Measurements from ENCODE around the gene AXDND1. TPM values are rescaled to one million over a fixed set of nuclear protein-coding genes. Genes with fewer than 3 reads are reported as not detected.
"Not testable (repeated sequence)": the region's sequence is repeated elsewhere in the genome, so short reads cannot be mapped to it uniquely, and the experiment has no call there.

Gene AXDND1
- total RNA-seq, 4 donors from 2014 or later, result 2.5 TPM; not detected in 3

- Histone ChIP-seq H3K36me3 (no peaks in the 10 kb centered on the region), H3K27me3 (no peaks in the 10 kb centered on the region), H3K4me1 (no peaks in the 10 kb centered on the region), H3K4me3 (no peak overlapping the region), H3K27ac (replicated peaks in 1 of 4) (no peak overlapping the region), H3K9me3 (peaks cover 0 to 18% (median 13%) of the 10 kb centered on the region in 4 donors)
- 97% methylated on average over 2 of the region's 2 CpGs for WGBS
- no peak for DNase-seq (ENCODE audit: extremely low spot score)
- TF ChIP-seq EP300 (IDR thresholded peaks at IDR 0.05), result no peak
- TF ChIP-seq POLR2A (IDR thresholded peaks at IDR 0.05; ENCODE audit: low read depth), result no peak
- no peak for TF ChIP-seq POLR2AphosphoS5 (IDR thresholded peaks at IDR 0.05)
- intact Hi-C loops (cut with DNase I), result no loop called here
These were observed 58.8 kb downstream of the AXDND1 start for GRCh38 chr1:179424610-179425009.

GRCh38 chr1:179425186-179425585 lies 59.4 kb downstream of the AXDND1 start:
- no peaks in the 10 kb centered on the region for H3K27me3 ChIP-seq
- no peaks in the 10 kb centered on the region for H3K4me1 ChIP-seq
- peaks cover 0 to 18% (median 13%) of the 10 kb centered on the region in 4 donors for H3K9me3 ChIP-seq
- H3K4me3 ChIP-seq, result no peak overlapping the region
- no peak for DNase-seq (ENCODE audit: extremely low spot score)
- intact Hi-C loops (cut with DNase I), result no loop called here
- TF ChIP-seq POLR2AphosphoS5 (IDR thresholded peaks at IDR 0.05) (no peak), EP300 (IDR thresholded peaks at IDR 0.05) (no peak), CTCF (IDR thresholded peaks at IDR 0.05) (no peak), POLR2A (IDR thresholded peaks at IDR 0.05; ENCODE audit: low read depth) (no peak)
- no peaks in the 10 kb centered on the region for H3K36me3 ChIP-seq
- no peak overlapping the region for H3K27ac ChIP-seq (replicated peaks in 1 of 4)

GRCh38 chr1:179437171-179437570 lies 71.4 kb downstream of the AXDND1 start:
- H3K36me3 ChIP-seq, result no peaks in the 10 kb centered on the region
- H3K27me3 ChIP-seq, result no peaks in the 10 kb centered on the region
- WGBS, result 81% methylated on average over 6 of the region's 7 CpGs
- H3K4me3 ChIP-seq, result no peak overlapping the region
- H3K9me3 ChIP-seq, result no peaks in the 10 kb centered on the region
- TF ChIP-seq POLR2AphosphoS5 (IDR thresholded peaks at IDR 0.05), result no peak
- no peak for TF ChIP-seq POLR2A (IDR thresholded peaks at IDR 0.05; ENCODE audit: low read depth)
- no peak for TF ChIP-seq EP300 (IDR thresholded peaks at IDR 0.05)
- no peak for TF ChIP-seq CTCF (IDR thresholded peaks at IDR 0.05)
- no peak overlapping the region for H3K27ac ChIP-seq (replicated peaks in 1 of 4)
- intact Hi-C loops (cut with DNase I), result no loop called here
- no peak for DNase-seq (ENCODE audit: extremely low spot score)
- H3K4me1 ChIP-seq, result no peaks in the 10 kb centered on the region

- H3K4me1 ChIP-seq; intact Hi-C loops (cut with DNase I); DNase-seq (ENCODE audit: extremely low spot score); H3K27ac ChIP-seq (replicated peaks in 1 of 4); H3K36me3 ChIP-seq; H3K4me3 ChIP-seq; H3K9me3 ChIP-seq; H3K27me3 ChIP-seq: not testable (repeated sequence)
- 94% methylated on average over 9 of the region's 9 CpGs for WGBS
These were observed 73.9 kb downstream of the AXDND1 start for GRCh38 chr1:179439646-179440045.

GRCh38 chr1:179440301-179440700 lies 74.5 kb downstream of the AXDND1 start:
- H3K27ac ChIP-seq (replicated peaks in 1 of 4); H3K36me3 ChIP-seq; H3K4me3 ChIP-seq; intact Hi-C loops (cut with DNase I); DNase-seq (ENCODE audit: extremely low spot score); H3K9me3 ChIP-seq; H3K4me1 ChIP-seq; H3K27me3 ChIP-seq: not testable (repeated sequence)
- 89% methylated on average over 2 of the region's 2 CpGs for WGBS

GRCh38 chr1:179440971-179441370 lies 75.2 kb downstream of the AXDND1 start:
- DNase-seq (ENCODE audit: extremely low spot score), result no peak
- Histone ChIP-seq H3K4me1 (no peaks in the 10 kb centered on the region), H3K27ac (replicated peaks in 1 of 4) (no peak overlapping the region), H3K27me3 (no peaks in the 10 kb centered on the region), H3K9me3 (no peaks in the 10 kb centered on the region), H3K4me3 (no peak overlapping the region), H3K36me3 (no peaks in the 10 kb centered on the region)
- intact Hi-C loops (cut with DNase I), result no loop called here
- TF ChIP-seq POLR2AphosphoS5 (IDR thresholded peaks at IDR 0.05), result no peak
- 83% methylated on average over 5 of the region's 7 CpGs for WGBS

- Histone ChIP-seq H3K4me3 (no peak overlapping the region), H3K36me3 (no peaks in the 10 kb centered on the region), H3K4me1 (no peaks in the 10 kb centered on the region), H3K27ac (replicated peaks in 1 of 4) (no peak overlapping the region), H3K27me3 (no peaks in the 10 kb centered on the region), H3K9me3 (no peaks in the 10 kb centered on the region)
- WGBS, result 91% methylated on average over 6 of the region's 6 CpGs
- no peak for TF ChIP-seq CTCF (IDR thresholded peaks at IDR 0.05)
- no peak for TF ChIP-seq POLR2A (IDR thresholded peaks at IDR 0.05; ENCODE audit: low read depth)
- no peak for TF ChIP-seq EP300 (IDR thresholded peaks at IDR 0.05)
- TF ChIP-seq POLR2AphosphoS5 (IDR thresholded peaks at IDR 0.05), result no peak
- no peak for DNase-seq (ENCODE audit: extremely low spot score)
- intact Hi-C loops (cut with DNase I), result no loop called here
These were observed 75.7 kb downstream of the AXDND1 start for GRCh38 chr1:179441501-179441900.

- H3K4me3 ChIP-seq; intact Hi-C loops (cut with DNase I): not testable (repeated sequence)
- 84% methylated on average over 10 of the region's 10 CpGs for WGBS
These were observed 77.1 kb downstream of the AXDND1 start for GRCh38 chr1:179442846-179443245.

More at GRCh38 chr1:179442846-179443245, 77.1 kb downstream of the AXDND1 start:
- not testable (repeated sequence) for DNase-seq (ENCODE audit: extremely low spot score); H3K4me1 ChIP-seq; H3K9me3 ChIP-seq; H3K27ac ChIP-seq (replicated peaks in 1 of 4); H3K27me3 ChIP-seq; H3K36me3 ChIP-seq

Data from esophagus muscularis mucosa (tissue), 4 donors.